ENCODE measurements around the gene CIBAR2. TPM values are rescaled to one million over a fixed set of nuclear protein-coding genes. Genes with fewer than 3 reads are reported as not detected.
A peak's percentile ranks its signal among the peaks of the same experiment; 100 is the strongest.

Gene CIBAR2
- total and polyA plus RNA-seq, 2 experiments from 2014 or later: not detected

- Histone ChIP-seq H3K9me2 (ENCODE audit: insufficient read depth) (no peaks in the 10 kb centered on the region), H3K4me3 (no peak overlapping the region), H3K9me3 (ENCODE audit: low read depth) (no peaks in the 10 kb centered on the region), H3K79me2 (ENCODE audit: insufficient read depth) (no peaks in the 10 kb centered on the region), H3K27me3 (replicated peaks; ENCODE audit: insufficient read depth) (no peaks in the 10 kb centered on the region), H2AFZ (no peak overlapping the region), H4K20me1 (ENCODE audit: insufficient read depth) (no peaks in the 10 kb centered on the region), H3K4me1 (ENCODE audit: insufficient read depth) (peaks cover 25% of the 10 kb centered on the region), H3K27ac (no peak overlapping the region), H3F3A (ENCODE audit: insufficient read depth) (peaks cover 20% of the 10 kb centered on the region), H3K36me3 (ENCODE audit: low read depth) (no peaks in the 10 kb centered on the region), H3K9ac (no peak overlapping the region), H3K4me2 (ENCODE audit: unreplicated experiment) (no peak overlapping the region)
- TF ChIP-seq EZH2 (IDR thresholded peaks at IDR 0.05; ENCODE audit: insufficient read depth, poor library complexity, severe bottlenecking): no peak
- no peak for TF ChIP-seq EZH2phosphoT487 (IDR thresholded peaks at IDR 0.05; ENCODE audit: insufficient read depth, low read depth)
- in situ Hi-C loops (cut with MboI): no loop called here
- WGBS, 2 experiments (ENCODE audit: low coverage in 1 of 2, low lambda C conversion rate in 2 of 2, missing lambda C conversion rate in 2 of 2): 89 to 90% methylated on average over 18 to 20 of the region's 20 CpGs
- peak; percentile 56 for DNase-seq
These were observed 20.4 kb upstream of the CIBAR2 start for GRCh38 chr16:85132456-85133289.

GRCh38 chr16:85130705-85131028 is 18.4 kb upstream of the CIBAR2 start:
- WGBS, 2 experiments (ENCODE audit: low coverage in 1 of 2, low lambda C conversion rate in 2 of 2, missing lambda C conversion rate in 2 of 2): 41 to 46% methylated on average over 5 of the region's 5 CpGs
- Histone ChIP-seq H3K4me3 (no peak overlapping the region), H3F3A (ENCODE audit: insufficient read depth) (peaks cover 20% of the 10 kb centered on the region), H3K27ac (peak overlapping the region; percentile 69), H3K9ac (peak overlapping the region; percentile 75), H2AFZ (peak overlapping the region; percentile 89), H3K9me2 (ENCODE audit: insufficient read depth) (no peaks in the 10 kb centered on the region), H3K9me3 (ENCODE audit: low read depth) (no peaks in the 10 kb centered on the region), H3K27me3 (replicated peaks; ENCODE audit: insufficient read depth) (no peaks in the 10 kb centered on the region), H3K4me2 (ENCODE audit: unreplicated experiment) (peak overlapping the region; percentile 62), H3K4me1 (ENCODE audit: insufficient read depth) (peaks cover 28% of the 10 kb centered on the region), H4K20me1 (ENCODE audit: insufficient read depth) (no peaks in the 10 kb centered on the region), H3K36me3 (ENCODE audit: low read depth) (no peaks in the 10 kb centered on the region), H3K79me2 (ENCODE audit: insufficient read depth) (no peaks in the 10 kb centered on the region)
- in situ Hi-C loops (cut with MboI): no loop called here
- no peak for TF ChIP-seq EZH2phosphoT487 (IDR thresholded peaks at IDR 0.05; ENCODE audit: insufficient read depth, low read depth)
- TF ChIP-seq EZH2 (IDR thresholded peaks at IDR 0.05; ENCODE audit: insufficient read depth, poor library complexity, severe bottlenecking): no peak
- DNase-seq: no peak

- peak overlapping the region; percentile 69 for H3K27ac ChIP-seq
- H3F3A ChIP-seq (ENCODE audit: insufficient read depth): peaks cover 20% of the 10 kb centered on the region
- in situ Hi-C loops (cut with MboI): no loop called here
- H3K9me2 ChIP-seq (ENCODE audit: insufficient read depth): no peaks in the 10 kb centered on the region
- H3K79me2 ChIP-seq (ENCODE audit: insufficient read depth): no peaks in the 10 kb centered on the region
- H3K27me3 ChIP-seq (replicated peaks; ENCODE audit: insufficient read depth): no peaks in the 10 kb centered on the region
- peak; percentile 77 for DNase-seq
- WGBS, 2 experiments (ENCODE audit: low coverage in 1 of 2, low lambda C conversion rate in 2 of 2, missing lambda C conversion rate in 2 of 2): 9 to 10% methylated on average over 15 of the region's 15 CpGs
- H3K4me2 ChIP-seq (ENCODE audit: unreplicated experiment): peak overlapping the region; percentile 62
- TF ChIP-seq EZH2phosphoT487 (IDR thresholded peaks at IDR 0.05; ENCODE audit: insufficient read depth, low read depth): no peak
- TF ChIP-seq EZH2 (IDR thresholded peaks at IDR 0.05; ENCODE audit: insufficient read depth, poor library complexity, severe bottlenecking): no peak
- H3K4me1 ChIP-seq (ENCODE audit: insufficient read depth): peaks cover 28% of the 10 kb centered on the region
- H3K36me3 ChIP-seq (ENCODE audit: low read depth): no peaks in the 10 kb centered on the region
- no peaks in the 10 kb centered on the region for H4K20me1 ChIP-seq (ENCODE audit: insufficient read depth)
- H3K9ac ChIP-seq: peak overlapping the region; percentile 75
- H3K4me3 ChIP-seq: no peak overlapping the region
- H2AFZ ChIP-seq: peak overlapping the region; percentile 89
- H3K9me3 ChIP-seq (ENCODE audit: low read depth): no peaks in the 10 kb centered on the region
These were observed 17.8 kb upstream of the CIBAR2 start for GRCh38 chr16:85129876-85130704.

GRCh38 chr16:85128079-85128837 is 16.0 kb upstream of the CIBAR2 start:
- no peak for DNase-seq
- H2AFZ ChIP-seq: no peak overlapping the region
- no peak overlapping the region for H3K4me3 ChIP-seq
- H3K9me3 ChIP-seq (ENCODE audit: low read depth): no peaks in the 10 kb centered on the region
- in situ Hi-C loops (cut with MboI): no loop called here
- H3K9ac ChIP-seq: no peak overlapping the region
- H3K9me2 ChIP-seq (ENCODE audit: insufficient read depth): no peaks in the 10 kb centered on the region
- H3F3A ChIP-seq (ENCODE audit: insufficient read depth): peaks cover 20% of the 10 kb centered on the region
- H4K20me1 ChIP-seq (ENCODE audit: insufficient read depth): no peaks in the 10 kb centered on the region
- TF ChIP-seq EZH2phosphoT487 (IDR thresholded peaks at IDR 0.05; ENCODE audit: insufficient read depth, low read depth) (no peak), EZH2 (IDR thresholded peaks at IDR 0.05; ENCODE audit: insufficient read depth, poor library complexity, severe bottlenecking) (no peak)
- H3K27ac ChIP-seq: no peak overlapping the region
- H3K4me2 ChIP-seq (ENCODE audit: unreplicated experiment): no peak overlapping the region
- H3K36me3 ChIP-seq (ENCODE audit: low read depth): no peaks in the 10 kb centered on the region
- WGBS, 2 experiments (ENCODE audit: low coverage in 1 of 2, low lambda C conversion rate in 2 of 2, missing lambda C conversion rate in 2 of 2): 94% methylated on average over 9 of the region's 9 CpGs
- no peaks in the 10 kb centered on the region for H3K79me2 ChIP-seq (ENCODE audit: insufficient read depth)
- H3K27me3 ChIP-seq (replicated peaks; ENCODE audit: insufficient read depth): no peaks in the 10 kb centered on the region
- peaks cover 28% of the 10 kb centered on the region for H3K4me1 ChIP-seq (ENCODE audit: insufficient read depth)
